ENCODE data around the gene GGTLC2. TPM values are rescaled to one million over a fixed set of nuclear protein-coding genes. Genes with fewer than 3 reads are reported as not detected.

Gene GGTLC2
- total RNA-seq, 2 donors from 2014 or later, result not detected

DNA sequence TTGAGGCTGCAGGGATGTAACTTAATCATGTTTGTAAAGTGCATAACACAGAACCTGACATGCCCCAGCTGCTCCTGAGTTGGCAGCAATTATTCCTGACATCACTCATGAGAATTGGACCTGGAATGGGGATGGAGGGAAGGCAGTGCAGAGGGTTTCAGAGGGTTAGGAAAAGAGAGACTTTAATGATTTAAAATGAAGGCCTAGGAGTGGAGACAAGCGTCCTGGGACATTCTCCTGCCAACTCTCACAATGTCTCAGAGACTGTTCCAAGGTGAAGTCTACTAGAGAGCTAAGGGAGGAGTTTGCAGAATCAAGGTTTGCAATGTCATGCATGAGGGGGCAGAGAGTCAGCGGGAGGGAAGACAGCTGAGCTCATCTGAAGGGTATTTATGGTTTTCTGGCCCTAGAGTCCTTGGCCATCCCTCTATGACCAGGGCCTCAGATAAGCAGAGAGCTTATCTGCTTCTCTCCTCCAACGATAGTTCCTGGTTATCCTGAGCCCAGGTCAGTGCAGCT, 36.9 kb downstream of the GGTLC2 start:
- no peaks in the 10 kb centered on the region for H3K9me3 ChIP-seq
- 32 to 38% methylated on average over 3 of the region's 3 CpGs for WGBS, 2 donors
- no peak for DNase-seq
- H3K36me3 ChIP-seq (replicated peaks in 1 of 2; ENCODE audit: insufficient read depth in 1 of 2, low read depth in 2 of 2), result no peaks in the 10 kb centered on the region
- no peaks in the 10 kb centered on the region for H3K4me1 ChIP-seq
- TF ChIP-seq POLR2A (IDR thresholded peaks at IDR 0.05) (no peak), CTCF (IDR thresholded peaks at IDR 0.05) (no peak)
- no peak for ATAC-seq
- H3K27me3 ChIP-seq, result no peaks in the 10 kb centered on the region
- intact Hi-C loops (cut with DNase I), result no loop called here
- H3K4me3 ChIP-seq, result no peak overlapping the region
- H3K27ac ChIP-seq, result no peak overlapping the region

DNA sequence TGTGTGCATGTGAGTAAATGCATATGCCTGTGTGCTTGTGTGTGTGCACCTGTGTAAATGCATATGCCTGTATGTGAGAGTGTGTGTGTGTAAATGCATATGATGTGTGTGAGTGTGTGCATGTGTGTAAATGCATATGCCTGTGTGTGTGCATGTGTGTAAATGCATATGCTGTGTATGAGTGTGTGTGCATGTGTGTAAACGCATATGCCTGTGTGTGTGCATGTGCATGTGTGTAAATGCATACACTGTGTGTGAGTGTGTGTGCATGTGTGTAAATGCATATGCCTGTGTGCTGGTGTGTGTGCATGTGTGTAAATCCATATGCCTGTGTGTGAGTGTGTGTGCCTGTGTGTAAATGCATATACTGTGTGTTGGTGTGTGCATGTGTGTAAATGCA, 37.8 kb downstream of the GGTLC2 start:
- 62 to 63% methylated on average over 1 of the region's 1 CpG for WGBS, 2 donors
- no peak for TF ChIP-seq CTCF (IDR thresholded peaks at IDR 0.05)
- TF ChIP-seq POLR2A (IDR thresholded peaks at IDR 0.05), result no peak
- H3K4me3 ChIP-seq, result no peak overlapping the region
- DNase-seq (no peak), ATAC-seq (no peak)
- no peaks in the 10 kb centered on the region for H3K27me3 ChIP-seq
- H3K36me3 ChIP-seq (replicated peaks in 1 of 2; ENCODE audit: insufficient read depth in 1 of 2, low read depth in 2 of 2), result no peaks in the 10 kb centered on the region
- H3K27ac ChIP-seq, result no peak overlapping the region
- H3K4me1 ChIP-seq, result no peaks in the 10 kb centered on the region
- no peaks in the 10 kb centered on the region for H3K9me3 ChIP-seq
- intact Hi-C loops (cut with DNase I), result no loop called here

GRCh38 chr22:22682807-22683667, 38.6 kb downstream of the GGTLC2 start:
- 78 to 84% methylated on average over 5 of the region's 5 CpGs for WGBS, 2 donors
- intact Hi-C loops (cut with DNase I), result no loop called here
- Histone ChIP-seq H3K9me3 (no peaks in the 10 kb centered on the region), H3K27ac (no peak overlapping the region), H3K4me1 (no peaks in the 10 kb centered on the region), H3K36me3 (replicated peaks in 1 of 2; ENCODE audit: insufficient read depth in 1 of 2, low read depth in 2 of 2) (no peaks in the 10 kb centered on the region), H3K4me3 (no peak overlapping the region), H3K27me3 (no peaks in the 10 kb centered on the region)
- TF ChIP-seq POLR2A (IDR thresholded peaks at IDR 0.05) (no peak), CTCF (IDR thresholded peaks at IDR 0.05) (no peak)
- DNase-seq (no peak), ATAC-seq (no peak)

GRCh38 chr22:22683668-22684361, 39.4 kb downstream of the GGTLC2 start:
- ATAC-seq (no peak), DNase-seq (no peak)
- H3K36me3 ChIP-seq (replicated peaks in 1 of 2; ENCODE audit: insufficient read depth in 1 of 2, low read depth in 2 of 2), result no peaks in the 10 kb centered on the region
- H3K9me3 ChIP-seq, result no peaks in the 10 kb centered on the region
- intact Hi-C loops (cut with DNase I), result no loop called here
- no peak overlapping the region for H3K4me3 ChIP-seq
- H3K4me1 ChIP-seq, result no peaks in the 10 kb centered on the region
- 69 to 84% methylated on average over 3 to 4 of the region's 5 CpGs for WGBS, 2 donors
- TF ChIP-seq CTCF (IDR thresholded peaks at IDR 0.05), result no peak
- no peak for TF ChIP-seq POLR2A (IDR thresholded peaks at IDR 0.05)
- no peak overlapping the region for H3K27ac ChIP-seq
- H3K27me3 ChIP-seq, result no peaks in the 10 kb centered on the region

All from body of pancreas (tissue), 4 donors.